NOMO-1 treated with dmso at 0.1 percent for 144 hours (cell line): ENCODE results near the gene TNPO1.

Experiments used
- DNase-seq: peaks from one replicate; lab custom pipeline; 2025; ENCODE audit not compliant: unreplicated experiment; lab: John Stamatoyannopoulos, UW

Gene TNPO1

GRCh38 chr5:72850113-72850512 lies 33.7 kb downstream of the TNPO1 start:
- no peak for DNase-seq

GRCh38 chr5:72852356-72852755 lies 35.9 kb downstream of the TNPO1 start:
- no peak for DNase-seq

DNA sequence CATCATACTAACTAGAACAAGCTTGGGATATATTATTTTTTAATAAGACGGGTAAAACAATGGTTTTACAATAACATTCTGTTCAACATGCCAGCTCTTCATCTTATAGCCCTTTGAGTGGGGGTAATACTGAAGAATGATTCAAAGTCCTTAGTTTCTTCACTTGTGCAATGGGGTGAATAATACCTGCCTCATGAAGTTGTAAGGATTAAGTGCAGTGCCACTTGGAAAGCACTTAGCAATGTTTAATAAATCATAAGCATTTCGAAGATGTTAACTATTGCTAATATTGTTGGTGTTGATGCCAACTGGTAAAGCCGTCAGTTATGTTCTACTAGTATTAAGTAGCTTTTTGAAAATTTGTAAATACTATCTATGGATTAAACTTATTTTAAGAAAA lies 38.0 kb downstream of the TNPO1 start:
- DNase-seq: no peak

DNA sequence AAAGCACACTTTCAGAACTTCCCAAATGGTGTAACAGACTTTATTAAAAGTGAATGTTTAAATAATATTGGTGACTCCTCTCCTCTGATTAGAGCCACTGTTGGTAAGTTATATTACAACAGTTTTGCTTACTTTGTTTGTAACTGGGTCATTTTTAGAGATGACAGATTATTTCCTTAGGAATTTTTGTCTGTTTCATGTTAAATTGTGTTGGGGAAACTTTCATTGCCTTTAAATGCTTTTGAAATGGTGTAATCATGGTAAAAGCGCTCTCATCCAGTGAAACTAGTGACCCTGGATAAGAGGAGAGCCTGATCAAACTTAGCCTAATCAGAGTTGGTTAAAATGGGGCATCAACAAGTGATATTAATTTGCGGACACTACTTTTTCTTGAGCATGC lies 39.4 kb downstream of the TNPO1 start:
- DNase-seq: no peak

DNA sequence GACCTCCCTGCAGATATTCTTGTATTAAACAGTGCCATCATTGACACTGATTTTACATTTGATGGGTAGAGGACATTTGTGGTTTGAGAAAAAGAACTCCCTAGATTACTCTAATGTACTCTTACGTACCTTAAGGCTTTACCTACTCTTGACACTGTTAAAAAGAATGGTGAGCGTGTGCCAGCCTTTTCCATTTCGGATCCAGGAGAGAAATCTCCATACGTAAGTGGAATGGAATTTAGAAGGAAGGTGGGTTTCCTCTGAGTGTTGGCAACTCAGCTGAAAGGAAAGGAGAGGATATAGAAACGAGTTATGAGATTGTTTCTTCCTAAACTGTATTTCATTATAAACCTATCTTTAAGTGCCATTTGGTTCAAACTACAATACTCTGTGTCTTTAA lies 40.9 kb downstream of the TNPO1 start:
- no peak for DNase-seq

- DNase-seq: no peak
These were observed 42.7 kb downstream of the TNPO1 start for GRCh38 chr5:72859127-72859526.

GRCh38 chr5:72860499-72860898 lies 44.0 kb downstream of the TNPO1 start:
- DNase-seq: no peak

GRCh38 chr5:72871366-72872024 lies 55.0 kb downstream of the TNPO1 start:
- no peak for DNase-seq

GRCh38 chr5:72878854-72879253 lies 62.4 kb downstream of the TNPO1 start:
- DNase-seq: no peak

GRCh38 chr5:72882989-72883388 lies 66.5 kb downstream of the TNPO1 start:
- no peak for DNase-seq

DNA sequence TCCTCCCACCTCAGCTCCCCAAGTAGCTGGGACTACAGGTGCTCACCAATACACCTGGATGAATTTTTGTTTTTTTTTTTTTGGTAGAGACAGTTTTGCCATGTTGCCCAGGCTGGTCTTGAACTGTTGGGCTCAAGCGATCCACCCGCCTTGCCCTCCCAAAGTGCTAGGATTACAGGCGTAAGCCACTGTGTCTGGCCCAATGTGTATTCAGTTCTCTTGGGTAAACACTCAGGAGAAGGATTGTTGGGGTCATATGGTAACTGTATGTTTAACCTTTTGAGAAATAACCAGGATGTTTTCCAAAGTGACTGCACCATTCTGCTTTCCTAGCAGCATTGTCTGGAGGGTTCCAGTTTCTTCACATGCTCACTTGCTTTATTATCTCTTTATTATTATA lies 67.4 kb downstream of the TNPO1 start:
- no peak for DNase-seq

DNA sequence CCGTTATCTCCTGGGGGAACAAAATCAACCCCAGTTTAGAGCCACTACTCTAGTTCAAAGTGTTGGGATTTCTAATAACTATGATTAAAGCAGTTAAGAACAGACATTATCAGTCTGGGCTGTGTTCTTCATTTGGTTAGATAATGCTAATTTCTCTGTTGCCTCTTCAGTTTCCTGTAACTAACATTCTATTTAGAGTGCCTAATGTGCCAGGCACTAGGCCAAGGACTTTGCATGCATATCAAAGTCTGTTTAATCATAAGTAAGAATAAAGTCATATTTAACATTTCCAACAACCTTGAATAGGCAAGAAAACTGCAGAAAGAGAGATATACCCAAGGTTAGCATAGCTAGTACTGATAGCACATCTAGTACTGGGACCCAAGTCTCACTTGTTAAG lies 68.4 kb downstream of the TNPO1 start:
- no peak for DNase-seq

DNA sequence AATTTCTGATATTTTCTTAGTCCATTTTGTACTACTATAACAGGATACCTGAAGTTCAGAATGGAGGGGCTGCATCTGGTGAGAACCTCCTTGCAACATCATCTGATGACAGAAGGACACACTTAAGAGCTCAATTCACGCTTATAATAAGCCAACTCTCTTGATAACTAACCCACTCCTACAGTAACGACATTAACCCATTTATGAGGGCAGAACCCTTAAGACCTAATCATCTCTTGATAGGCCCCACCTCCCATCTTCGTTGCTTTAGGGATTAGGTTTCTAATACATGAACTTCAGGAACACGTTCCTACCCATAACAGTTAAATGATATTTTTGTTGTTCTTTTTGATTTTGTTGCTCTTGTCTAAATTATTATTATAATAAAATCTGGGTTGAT lies 69.4 kb downstream of the TNPO1 start:
- no peak for DNase-seq

DNA sequence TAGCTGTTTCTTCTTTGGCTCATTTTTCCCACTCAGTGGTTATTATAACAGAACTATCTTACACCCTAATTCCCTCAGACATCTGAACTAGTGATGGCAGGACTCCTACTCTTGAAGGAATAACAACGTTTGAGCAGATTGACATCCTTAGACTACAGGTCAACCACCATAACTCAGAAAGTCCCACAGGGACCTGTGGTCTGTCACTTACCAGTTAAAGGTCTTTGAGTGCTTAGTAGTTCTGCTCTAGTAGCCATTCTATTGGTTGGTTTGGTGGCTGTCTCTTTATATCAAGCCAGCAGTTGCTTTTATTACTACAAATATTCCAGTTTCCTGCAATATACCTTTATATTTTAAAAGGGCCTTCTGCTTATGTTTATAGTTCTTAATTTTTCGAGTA lies 72.1 kb downstream of the TNPO1 start:
- no peak for DNase-seq

DNA sequence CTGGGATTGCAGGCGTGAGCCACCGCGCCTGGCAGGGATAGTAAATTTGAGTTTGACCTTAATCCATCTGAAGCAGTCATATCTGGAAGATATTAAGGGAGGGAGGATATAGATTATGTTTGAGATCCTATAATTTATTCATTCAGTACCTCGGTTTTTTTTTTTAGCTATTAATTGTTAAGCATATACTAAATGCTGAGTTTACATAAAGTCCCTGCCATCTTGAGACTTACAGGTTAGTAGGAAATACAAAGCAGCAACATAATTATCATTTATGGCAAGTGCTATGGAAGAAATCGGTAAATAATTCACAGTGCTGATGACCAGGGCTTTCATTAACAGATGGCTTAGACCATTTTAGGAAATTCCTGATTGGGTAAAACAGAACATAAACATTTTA lies 72.9 kb downstream of the TNPO1 start:
- no peak for DNase-seq

GRCh38 chr5:72892846-72893245 lies 76.4 kb downstream of the TNPO1 start:
- no peak for DNase-seq

DNA sequence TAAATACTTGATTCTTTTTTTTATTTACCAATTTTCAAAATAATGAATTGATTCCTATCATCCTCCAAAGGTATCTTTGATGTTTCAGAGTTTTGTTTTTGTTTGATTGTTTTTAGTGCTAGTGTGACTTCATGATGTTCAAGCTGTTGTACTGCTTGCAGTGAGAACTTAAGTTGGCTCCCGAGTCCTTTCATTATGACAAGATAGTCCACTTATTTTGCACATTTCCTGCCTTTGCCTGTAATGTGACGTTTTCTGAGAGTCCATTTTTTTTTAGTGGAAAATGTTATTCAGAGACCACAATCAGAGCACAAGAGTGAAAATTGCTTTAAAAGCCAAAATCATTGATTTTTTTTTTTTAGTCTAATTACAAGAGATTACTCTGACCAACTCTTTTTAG lies 79.3 kb downstream of the TNPO1 start:
- DNase-seq: no peak

DNA sequence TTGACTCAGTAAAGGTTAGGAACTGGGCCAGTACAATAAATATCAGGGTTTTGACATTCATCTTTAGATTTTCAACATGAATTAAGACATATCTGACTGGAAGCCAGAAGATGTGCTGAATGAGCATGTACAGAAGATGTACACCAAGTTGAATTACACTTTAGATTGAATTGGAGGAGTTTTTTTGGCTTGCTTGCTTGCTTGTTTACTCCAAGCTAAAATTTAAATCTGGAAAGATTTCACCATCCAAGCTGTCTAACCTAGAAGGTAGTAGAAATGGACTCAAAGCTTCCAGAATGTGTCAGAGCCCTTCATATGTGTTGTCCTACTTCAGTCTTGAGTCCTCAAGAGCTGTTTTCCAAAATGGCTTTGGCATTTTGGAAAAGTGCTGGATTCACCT lies 90.3 kb downstream of the TNPO1 start:
- DNase-seq: no peak

- no peak for DNase-seq
These were observed 92.2 kb downstream of the TNPO1 start for GRCh38 chr5:72908664-72909063.

GRCh38 chr5:72917371-72917776 lies 100.9 kb downstream of the TNPO1 start:
- DNase-seq: no peak

- DNase-seq: no peak
These were observed 104.4 kb downstream of the TNPO1 start for GRCh38 chr5:72920690-72921502.

DNA sequence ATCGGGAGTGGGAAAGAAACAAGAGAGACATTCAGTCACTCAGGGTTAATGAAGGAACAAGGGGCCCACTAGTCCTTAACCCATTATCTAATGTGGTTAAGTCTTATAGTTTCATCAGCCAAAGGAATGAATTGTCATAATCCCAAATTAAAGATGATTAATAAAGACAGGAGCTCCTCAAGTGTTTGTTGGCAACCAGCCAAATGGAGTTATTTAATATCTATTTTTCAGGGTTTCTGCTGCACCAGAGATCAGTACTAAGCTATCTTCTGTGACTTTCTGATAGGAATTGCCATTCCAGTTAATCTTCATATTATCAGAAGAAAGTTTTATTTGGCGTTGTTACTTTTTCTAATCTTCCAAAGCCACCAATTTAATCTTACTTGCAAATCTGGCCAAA lies 105.4 kb downstream of the TNPO1 start:
- DNase-seq: no peak

DNA sequence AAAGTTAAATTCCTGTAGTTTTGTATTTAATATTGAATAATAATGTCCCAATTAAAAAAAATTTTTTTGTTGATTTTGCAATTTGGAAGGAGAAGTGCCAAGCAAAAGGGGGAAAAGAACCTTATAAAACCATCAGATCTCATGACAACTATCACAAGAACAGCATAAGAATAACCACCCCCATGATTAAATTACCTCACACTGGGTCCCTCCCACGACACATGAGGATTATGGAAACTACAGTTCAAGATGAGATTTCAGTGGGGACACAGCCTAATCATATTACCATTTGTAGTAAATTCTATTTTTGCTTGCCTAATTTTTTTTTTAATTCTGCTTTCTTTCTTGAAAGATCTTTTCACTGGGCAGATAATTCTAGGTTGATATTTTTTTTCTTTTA lies 106.0 kb downstream of the TNPO1 start:
- no peak for DNase-seq
